HuH-7.5 (cell line): ENCODE measurements around the gene EIF4G3.
"Not testable (repeated sequence)": the region's sequence is repeated elsewhere in the genome, so short reads cannot be mapped to it uniquely, and the experiment has no call there.

ENCODE experiments used
- DNase-seq: peaks from one replicate; pipeline ENCODE4 v3.0.0; 2011; ENCODE audit warnings: low spot score

EIF4G3 gene

DNA sequence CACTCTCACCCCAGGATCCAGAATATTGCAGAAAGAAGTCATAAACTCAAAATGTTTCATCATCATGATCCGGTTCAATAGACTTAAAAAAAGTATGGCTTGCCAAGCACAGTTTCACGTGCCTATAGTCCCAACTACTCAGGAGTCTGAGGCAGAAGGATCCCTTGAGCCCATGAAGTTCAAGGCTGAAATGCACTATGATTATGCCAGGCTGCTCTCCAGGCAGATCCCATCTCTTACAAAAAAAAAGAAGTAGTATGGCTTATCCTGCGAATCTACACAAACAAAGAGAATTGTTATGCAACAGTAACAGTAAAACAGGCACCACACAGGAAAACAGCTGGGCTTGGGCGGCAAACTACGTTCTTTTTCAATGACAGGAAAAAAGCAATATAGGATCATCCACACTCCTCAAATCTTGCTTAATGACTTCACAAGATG lies 76.2 kb downstream of the EIF4G3 start:
- no peak for DNase-seq

DNA sequence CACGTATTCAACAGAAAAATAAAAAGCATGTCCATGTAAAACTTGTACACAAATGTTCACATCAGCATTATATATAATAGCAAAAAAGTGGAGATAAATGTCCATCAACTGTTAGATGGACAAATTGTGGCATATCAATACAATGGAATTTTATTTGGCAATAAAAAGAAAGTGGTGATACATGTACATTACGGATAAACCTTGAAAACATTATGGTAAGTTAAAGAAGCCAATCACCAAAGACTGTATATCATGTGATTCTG lies 76.9 kb downstream of the EIF4G3 start:
- no peak for DNase-seq

DNA sequence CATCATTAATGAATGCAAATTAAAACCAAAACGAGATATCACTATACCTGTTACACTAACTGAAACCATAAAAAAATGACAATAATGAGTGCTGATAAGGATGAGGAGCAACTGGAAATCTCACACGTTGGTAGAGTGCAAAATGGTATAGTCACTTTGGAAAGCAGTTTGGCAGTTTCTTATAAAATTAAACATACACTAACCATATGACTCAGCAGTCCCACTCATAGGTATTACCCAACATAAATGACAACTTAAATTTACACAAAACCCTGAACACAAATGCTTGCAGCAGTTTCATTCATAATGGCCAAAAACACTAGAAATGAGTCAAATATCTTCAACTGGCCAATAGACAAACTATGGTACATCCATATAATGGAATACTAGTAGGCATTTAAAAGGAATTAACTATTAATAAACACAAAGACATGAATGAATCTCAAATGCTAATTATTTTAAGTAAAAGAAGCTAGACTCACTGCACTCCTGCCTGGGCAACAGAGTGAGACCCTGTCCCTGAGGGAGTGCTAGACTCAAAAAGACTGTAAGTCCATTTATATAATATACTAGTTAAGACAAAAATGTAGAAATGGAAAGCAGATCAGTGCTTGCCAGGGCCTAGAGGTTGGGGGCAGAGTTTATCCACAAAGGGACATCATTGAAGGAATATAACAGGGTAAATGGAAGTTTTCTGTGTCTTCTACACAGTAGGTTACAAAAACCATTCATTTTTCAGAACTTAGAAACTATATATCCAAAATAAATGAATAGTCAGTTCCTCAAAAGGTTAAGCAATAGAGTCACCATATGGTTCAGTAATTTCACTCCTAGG lies 77.4 kb downstream of the EIF4G3 start:
- no peak for DNase-seq

DNA sequence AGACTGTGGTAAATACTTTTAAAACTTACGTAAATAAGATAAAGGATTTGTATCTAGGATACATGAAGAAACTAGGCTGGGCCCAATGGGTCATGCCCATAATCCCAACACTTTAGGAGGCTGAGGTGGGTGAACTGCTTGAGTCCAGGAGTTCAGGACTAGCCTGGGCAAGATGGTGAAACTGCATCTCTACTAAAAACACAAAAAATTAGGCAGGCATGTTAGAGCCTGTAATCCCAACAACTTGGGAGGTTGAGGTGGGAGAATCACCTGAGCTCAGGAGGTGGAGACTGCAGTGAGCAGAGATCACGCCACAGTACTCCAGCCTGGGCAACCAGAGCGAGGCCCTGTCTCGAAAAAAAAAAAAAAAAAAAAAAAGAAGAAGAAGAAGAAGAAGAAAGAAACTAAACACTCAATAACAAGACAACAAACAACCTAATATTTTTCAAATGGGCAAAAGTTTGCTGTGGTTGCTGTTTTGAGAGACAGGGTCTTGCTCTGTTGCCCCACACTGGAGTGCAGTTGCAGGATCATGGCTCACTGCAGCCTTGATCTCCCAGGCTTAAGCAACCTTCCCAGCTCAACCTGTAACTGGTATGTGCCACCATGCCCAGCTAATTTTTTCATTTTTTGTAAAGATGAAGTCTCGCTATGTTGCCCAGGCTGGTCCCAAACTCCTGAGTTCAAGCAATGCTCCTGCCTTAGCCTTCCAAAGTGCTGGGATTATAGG lies 78.3 kb downstream of the EIF4G3 start:
- no peak for DNase-seq

DNA sequence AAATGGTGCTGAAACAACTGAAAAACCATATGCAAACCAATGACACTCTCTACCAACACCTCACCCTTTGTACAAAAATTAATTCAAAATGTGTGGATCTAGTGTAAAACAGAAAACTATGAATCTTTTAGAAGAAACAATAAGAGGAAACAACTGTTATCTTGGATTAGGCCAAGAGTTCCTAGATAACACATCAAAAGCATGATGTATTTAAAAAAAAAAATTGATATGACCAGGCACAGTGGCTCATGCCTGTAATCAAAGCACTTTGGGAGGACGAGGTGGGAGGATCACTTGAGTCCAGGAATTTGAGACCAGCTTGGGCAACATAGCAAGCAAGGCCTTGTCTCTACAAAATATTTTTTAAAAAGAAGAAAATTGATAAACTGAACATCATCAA lies 79.0 kb downstream of the EIF4G3 start:
- DNase-seq = no peak

DNA sequence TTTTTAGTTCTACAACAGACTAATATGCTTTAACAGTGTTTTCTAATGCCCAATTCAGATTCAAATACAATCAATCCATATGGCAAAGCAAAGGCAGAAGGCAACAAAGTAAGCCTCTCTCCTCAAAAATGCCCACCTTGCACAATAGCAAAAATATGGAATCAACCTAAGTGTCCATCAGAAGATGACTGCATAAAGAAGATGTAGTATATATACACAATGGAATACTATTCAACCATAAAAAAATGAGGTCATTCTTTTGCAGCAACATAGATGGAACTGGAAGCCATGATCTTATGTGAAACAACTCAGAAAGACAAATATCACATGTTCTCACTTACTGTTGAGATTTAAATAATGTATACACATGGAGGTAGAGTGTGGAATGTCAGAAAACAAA lies 80.7 kb downstream of the EIF4G3 start:
- DNase-seq = no peak

DNA sequence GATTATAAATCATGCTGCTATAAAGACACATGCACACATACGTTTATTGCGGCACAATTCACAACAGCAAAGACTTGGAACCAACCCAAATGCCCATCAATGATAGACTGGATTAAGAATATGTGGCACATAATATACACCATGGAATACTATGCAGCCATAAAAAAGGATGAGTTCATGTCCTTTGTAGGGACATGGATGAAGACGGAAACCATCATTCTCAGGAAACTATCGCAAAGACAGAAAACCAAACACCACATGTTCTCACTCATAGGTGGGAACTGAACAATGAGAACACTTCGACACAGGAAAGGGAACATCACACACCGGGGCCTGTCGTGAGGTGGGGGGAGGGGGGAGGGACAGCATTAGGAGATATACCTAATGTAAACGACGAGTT lies 82.4 kb downstream of the EIF4G3 start:
- DNase-seq = not testable (repeated sequence)

DNA sequence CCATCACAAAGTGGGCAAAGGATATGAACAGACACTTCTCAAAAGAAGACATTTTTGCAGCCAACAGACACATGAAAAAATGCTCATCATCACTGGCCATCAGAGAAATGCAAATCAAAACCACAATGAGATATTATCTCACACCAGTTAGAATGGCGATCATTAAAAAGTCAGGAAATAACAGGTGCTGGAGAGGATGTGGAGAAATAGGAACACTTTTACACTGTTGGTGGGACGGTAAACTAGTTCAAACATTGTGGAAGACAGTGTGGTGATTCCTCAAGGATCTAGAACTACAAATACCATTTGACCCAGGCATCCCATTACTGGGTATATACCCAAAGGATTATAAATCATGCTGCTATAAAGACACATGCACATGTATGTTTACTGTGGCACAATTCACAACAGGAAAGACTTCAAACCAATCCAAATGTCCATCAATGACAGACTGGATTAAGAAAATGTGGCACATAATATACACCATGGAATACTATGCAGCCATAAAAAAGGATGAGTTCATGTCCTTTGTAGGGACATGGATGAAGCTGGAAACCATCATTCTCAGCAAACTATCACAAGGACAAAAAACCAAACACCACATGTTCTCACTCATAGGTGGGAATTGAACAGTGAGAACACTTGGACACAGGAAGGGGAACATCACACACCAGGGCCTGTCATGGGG lies 83.3 kb downstream of the EIF4G3 start:
- DNase-seq = not testable (repeated sequence)

DNA sequence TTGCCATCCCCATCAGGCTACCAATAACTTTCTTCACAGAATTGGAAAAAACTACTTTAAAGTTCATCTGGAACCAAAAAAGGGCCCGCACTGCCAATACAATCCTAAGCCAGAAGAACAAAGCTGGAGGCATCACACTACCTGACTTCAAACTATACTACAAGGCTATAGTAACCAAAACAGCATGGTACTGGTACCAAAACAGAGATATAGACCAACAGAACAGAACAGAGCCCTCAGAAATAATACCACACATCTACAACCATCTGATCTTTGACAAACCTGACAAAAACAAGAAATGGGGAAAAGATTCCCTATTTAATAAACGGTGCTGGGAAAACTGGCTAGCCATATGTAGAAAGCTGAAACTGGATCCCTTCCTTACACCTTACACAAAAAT lies 84.2 kb downstream of the EIF4G3 start:
- DNase-seq = not testable (repeated sequence)

DNA sequence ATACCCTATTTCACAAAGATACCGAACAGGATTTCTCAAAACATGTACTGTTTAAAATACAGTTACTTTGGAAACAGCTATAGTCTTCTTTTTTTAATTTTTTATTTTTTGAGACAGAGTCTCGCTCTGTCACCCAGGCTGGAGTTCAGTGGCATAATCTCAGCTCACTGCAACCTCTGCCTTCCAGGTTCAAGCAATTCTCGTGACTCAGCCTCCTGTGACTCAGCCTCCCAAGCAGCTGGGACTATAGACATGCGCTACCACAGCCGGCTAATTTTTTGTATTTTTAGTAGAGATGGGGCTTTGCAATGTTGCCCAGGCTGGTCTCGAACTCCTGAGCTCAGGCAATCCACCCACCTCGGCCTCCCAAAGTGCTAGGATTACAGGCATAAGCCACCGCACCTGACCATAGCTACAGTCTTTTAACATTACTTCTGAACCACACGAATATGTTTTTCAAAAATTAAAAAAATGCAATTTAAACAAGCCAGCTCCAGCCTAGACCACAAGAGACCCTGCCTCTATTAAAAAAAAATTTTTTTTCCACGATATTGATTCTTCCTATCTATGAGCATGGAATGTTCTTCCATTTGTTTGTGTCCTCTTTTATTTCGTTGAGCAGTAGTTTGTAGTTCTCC lies 85.5 kb downstream of the EIF4G3 start:
- DNase-seq = not testable (repeated sequence)

DNA sequence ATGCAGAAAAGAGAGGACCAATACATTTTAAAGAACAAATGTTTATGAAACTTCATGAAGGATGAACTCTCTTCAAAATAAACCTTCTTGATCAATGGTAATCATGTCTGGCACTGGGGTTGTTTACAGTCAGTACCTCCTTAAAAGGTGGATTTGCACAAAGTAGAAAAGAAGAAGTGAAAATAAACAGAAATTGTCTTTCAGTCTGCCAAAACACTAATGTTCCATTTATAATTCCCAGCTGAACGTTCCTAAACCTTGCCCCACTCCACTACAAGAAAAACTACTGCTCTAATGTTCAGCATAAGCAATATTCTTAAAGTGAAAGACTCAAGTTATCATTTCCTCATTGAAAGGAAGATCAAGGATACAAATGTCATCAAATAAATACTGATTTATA lies 86.2 kb downstream of the EIF4G3 start:
- no peak for DNase-seq

DNA sequence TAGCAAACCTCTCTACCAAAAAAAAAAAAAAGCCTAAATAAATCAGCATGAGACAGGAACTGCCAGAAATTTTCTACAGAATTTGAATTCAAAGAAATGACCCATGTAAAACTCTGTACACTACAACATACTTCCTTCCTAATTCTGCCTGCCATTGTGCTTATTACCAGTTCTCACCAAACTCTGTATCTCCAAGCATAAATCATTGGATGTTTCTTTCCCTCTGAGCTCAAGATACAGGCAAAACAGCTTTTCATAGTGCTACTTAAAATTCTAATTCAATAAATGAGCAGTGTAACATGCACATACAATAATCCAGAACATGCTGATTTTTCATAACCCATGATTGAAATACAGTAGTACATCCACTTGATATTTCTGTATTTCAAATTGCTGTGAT lies 87.0 kb downstream of the EIF4G3 start:
- DNase-seq = no peak

DNA sequence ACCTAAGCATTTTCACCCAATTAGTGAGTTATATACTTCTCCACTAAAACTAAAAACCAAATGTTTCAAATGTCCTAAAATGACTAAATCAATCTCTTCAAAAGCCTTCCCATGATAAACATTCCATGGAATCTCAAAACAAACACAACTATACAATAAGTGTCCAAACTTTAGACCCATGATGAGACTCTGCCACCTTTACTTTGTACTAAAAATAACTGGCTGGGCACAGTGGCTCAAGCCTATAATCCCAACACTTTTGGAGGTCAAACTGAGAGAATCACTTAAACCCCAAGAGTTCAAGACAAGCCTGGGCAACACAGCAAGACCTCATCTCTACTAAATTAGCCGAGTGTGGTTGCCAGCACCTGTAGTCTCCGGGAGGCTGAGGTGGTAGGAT lies 87.4 kb downstream of the EIF4G3 start:
- DNase-seq = no peak

DNA sequence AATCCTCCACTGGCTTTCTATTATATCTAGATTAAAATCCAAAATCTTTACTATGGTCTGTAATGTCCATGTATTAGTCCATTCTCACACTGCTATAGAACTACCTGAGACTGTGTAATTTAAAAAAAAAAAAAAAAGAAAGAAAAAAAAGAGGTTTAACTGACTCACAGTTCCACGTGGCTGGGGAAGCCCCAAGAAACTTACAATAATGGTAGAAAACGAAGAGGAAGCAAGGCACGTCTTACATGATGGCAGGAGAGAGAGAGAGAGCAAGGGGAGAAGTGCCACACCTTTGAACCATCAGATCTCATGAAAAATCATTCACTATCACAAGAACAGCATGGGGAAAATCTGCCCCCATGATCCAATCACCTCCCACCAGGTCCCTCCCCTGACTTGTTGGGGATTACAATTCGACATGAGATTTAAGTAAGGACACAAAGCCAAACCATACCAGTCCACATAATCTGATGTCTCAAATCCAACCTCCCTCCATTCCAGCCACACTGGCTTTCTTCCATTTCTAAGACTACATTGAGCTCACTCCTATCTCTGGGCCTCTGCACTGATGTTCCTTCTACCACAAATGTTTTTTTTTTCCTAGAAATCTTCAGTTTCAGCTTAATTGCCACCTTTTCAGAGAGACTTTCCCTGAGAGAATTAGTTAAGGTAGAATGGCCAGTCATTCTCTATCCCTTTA lies 92.4 kb downstream of the EIF4G3 start:
- no peak for DNase-seq

DNA sequence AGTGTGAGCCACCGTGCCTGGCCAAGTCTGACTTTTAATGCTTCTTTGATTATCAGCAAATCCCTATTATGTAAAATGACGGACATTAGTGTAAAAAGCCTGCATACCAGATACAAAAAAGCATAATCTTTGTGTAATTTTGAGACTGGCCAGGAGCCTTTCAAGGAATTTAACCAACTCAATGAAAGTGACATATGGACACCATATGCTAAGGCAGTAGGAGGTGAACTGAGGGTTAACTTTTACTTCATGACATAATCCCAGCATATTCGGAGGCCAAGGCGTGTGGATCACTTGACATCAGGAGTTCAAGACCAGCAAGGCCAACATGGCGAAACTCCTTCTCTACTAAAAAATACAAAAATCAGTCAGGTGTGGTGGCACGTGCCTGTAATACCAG lies 94.6 kb downstream of the EIF4G3 start:
- no peak for DNase-seq

DNA sequence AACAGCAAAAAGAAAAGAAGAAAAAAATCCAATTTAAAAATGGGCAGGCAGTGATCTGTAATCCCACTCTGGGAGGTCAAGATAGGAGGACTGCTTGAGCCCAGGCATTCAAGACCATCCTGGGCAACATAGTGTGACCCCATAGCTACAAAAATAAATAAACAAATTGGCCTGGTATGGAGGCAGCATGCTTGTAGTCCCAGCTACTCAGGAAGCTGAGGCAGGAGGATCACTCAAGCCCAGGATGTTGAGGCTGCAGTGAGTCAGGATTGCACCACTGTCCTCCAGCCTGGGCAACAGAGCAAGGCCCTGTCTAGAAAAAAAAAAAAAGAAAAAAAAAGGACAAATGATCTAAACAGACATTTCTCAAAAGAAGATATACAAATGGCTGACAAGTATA lies 99.6 kb downstream of the EIF4G3 start:
- no peak for DNase-seq

DNA sequence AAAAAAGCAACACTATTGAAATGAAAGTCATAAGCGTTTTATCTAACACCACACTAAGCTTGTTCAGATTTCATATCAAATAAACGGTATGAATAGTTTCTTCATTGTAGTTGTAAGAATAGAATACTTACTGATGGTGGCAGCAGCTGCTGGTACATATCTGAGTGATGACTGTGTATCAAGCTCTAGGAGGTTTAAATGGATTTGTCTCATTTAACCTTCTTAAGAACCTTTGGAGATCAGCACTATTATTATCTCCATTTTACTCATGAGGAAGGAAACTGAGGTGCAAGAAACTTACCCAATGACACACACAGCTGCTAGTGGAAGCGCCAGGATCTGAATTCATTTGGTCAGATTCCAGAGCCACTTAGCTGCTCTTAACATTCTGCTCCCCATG lies 104.0 kb downstream of the EIF4G3 start:
- no peak for DNase-seq

DNA sequence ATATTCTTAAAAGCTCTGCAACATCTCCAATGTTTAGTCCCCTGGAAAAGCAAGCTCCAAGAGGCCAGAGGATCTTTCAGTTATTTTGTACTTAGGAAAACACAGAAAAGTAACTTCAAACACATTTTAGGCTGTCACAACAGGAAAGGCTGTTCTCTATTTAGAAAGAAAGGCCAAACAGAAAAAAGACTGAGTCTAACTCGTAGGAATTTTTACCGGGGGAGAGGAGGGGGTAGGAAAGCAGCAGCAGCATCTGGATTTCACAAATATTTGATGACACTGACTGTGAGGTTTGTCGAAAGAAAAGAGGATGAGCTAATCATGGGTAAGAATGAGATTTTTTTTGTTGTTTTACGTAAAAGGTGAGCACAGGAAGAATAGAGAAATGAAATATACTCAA lies 107.1 kb downstream of the EIF4G3 start:
- DNase-seq = no peak

DNA sequence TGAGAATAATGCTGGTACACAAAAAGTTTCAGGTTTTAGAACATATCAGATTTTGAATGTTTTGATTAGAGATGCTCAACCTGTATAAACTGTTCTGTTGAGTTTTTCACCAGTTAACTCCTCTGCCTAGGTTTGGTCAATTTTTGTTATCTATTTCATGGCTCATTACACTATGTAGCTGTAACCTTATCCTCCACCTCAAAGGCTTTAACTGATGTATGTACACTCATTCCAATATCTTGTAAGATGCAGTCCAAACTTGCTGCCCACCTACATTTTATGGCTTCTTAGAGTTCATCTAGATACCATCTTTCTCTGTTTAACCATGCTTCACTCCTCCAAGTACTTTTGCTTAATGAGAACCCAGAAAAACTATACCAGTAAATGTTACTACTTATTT lies 107.8 kb downstream of the EIF4G3 start:
- no peak for DNase-seq

DNA sequence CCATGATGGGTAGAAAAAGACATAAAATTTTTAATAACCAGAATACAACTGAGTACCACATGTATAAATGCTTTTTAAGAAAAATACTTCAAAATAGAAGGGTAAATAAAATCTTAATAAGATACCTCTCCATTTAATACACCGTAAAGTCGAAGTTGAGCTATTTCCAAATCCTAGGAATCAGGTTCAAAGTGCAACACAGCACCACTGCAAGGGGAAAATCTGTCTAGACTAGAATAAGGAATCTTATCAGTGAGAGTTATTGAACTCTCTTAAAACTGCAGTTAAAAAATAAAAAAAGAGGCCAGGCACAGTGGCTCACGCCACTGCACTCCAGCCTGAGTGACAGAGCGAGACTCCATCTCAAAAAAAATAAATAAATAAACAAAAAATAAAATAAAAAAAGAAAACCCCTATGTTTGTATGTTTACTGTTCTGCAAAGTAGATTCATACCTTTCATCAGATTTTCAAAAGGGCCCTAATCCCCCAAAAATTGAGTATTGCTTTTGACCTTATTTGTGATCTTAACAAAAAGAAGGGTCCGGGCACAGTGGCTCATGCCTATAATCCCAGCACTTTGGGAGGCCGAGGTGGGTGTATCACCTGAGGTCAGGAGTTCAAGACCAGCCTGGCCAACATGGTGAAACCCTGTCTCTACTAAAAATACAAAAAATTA lies 109.0 kb downstream of the EIF4G3 start:
- no peak for DNase-seq

DNA sequence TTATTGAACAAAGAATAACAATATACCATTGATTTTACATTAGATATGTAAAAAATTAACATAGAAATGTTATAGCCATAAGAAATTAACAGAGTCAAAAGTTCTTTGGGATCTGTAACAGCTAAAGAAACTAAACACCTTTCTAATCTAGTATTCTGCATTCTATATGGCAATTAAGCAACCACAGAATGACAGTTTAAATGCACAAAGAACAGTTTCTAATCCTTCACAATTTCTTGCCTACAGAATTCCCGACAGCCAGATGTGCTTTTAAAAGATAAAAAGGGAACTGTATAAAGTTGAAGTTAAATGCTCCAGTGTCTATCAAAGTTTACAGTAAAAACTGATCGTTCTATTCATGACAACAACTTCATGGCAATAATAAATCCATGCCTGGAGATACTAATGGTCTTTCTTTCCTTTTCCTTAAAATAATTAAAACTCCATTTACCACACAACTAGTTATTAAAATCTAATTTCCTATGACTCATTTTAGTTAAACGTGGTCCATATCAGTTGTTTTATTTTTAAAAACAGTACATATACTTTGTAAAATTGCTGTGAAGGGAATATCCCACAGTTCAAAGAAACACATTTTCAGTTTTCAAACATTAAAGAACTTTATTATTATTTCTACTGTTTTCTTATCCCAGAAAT lies 110.2 kb downstream of the EIF4G3 start:
- DNase-seq = no peak
